ENCODE results near the gene PIGC. TPM values are rescaled to one million over a fixed set of nuclear protein-coding genes. Genes with fewer than 3 reads are reported as not detected.

The PIGC gene
- total RNA-seq, 1 experiment from 2014 or later = 16.2 TPM

GRCh38 chr1:172455451-172455850 is 11.6 kb upstream of the PIGC start:
- Mint-ChIP-seq H3K4me1 (peaks cover under 1% of the 10 kb centered on the region; the same call in 1 of the 2 replicates), H3K9me3 (no peaks in the 10 kb centered on the region), H3K27me3 (ENCODE audit: low read depth) (no peaks in the 10 kb centered on the region; the same call in 1 of the 2 replicates), H3K4me3 (no peak overlapping the region), H3K27ac (no peak overlapping the region), H3K36me3 (no peaks in the 10 kb centered on the region)
- POLR2A ChIA-PET = no interaction called here
- CTCF ChIA-PET = no interaction called here
- DNase-seq (ENCODE audit: low spot score) = no peak
- no peak for ATAC-seq
- TF ChIP-seq OVOL2 (CRISPR knock-in tag; IDR thresholded peaks at IDR 0.05; ENCODE audit: borderline replicate concordance) (no peak), SMAD4 (CRISPR knock-in tag; IDR thresholded peaks at IDR 0.05) (no peak), NR3C1 (CRISPR knock-in tag; conservative IDR thresholded peaks at IDR 0.05; ENCODE audit: low read depth) (no peak), NFE2L1 (CRISPR knock-in tag; IDR thresholded peaks at IDR 0.05) (no peak), MXD4 (CRISPR knock-in tag; IDR thresholded peaks at IDR 0.05; ENCODE audit: borderline replicate concordance) (no peak), ZNF423 (CRISPR knock-in tag; IDR thresholded peaks at IDR 0.05) (no peak), ERG (CRISPR knock-in tag; IDR thresholded peaks at IDR 0.05) (no peak), E2F5 (CRISPR knock-in tag; IDR thresholded peaks at IDR 0.05) (no peak), ETV6 (CRISPR knock-in tag; IDR thresholded peaks at IDR 0.05) (no peak), JUN (CRISPR knock-in tag; IDR thresholded peaks at IDR 0.05) (no peak), ATF1 (CRISPR knock-in tag; IDR thresholded peaks at IDR 0.05) (no peak), ZNF671 (CRISPR knock-in tag; IDR thresholded peaks at IDR 0.05) (no peak), ZBTB21 (CRISPR knock-in tag; IDR thresholded peaks at IDR 0.05; ENCODE audit: borderline replicate concordance) (no peak), ZNF138 (CRISPR knock-in tag; conservative IDR thresholded peaks at IDR 0.05) (no peak), MLX (CRISPR knock-in tag; IDR thresholded peaks at IDR 0.05) (no peak), ELF4 (CRISPR knock-in tag; IDR thresholded peaks at IDR 0.05; ENCODE audit: low read depth) (no peak), SP1 (CRISPR knock-in tag; conservative IDR thresholded peaks at IDR 0.05) (no peak), CREB1 (CRISPR knock-in tag; IDR thresholded peaks at IDR 0.05) (no peak), GTF2I (CRISPR knock-in tag; conservative IDR thresholded peaks at IDR 0.05) (no peak)

- CTCF ChIA-PET = interaction anchor here (1.0 kb wide), 1 partner anchor 10 kb away, joined by 5 read pairs; the partner anchor contains the start of gene PIGC
- peaks cover 5% of the 10 kb centered on the region; the same call in 1 of the 2 replicates for H3K4me1 Mint-ChIP-seq
- no peaks in the 10 kb centered on the region; the same call in 1 of the 2 replicates for H3K27me3 Mint-ChIP-seq (ENCODE audit: low read depth)
- DNase-seq (ENCODE audit: low spot score) = no peak
- no peak for TF ChIP-seq EMX1 (CRISPR knock-in tag; IDR thresholded peaks at IDR 0.05)
- no peak for TF ChIP-seq CREB1 (CRISPR knock-in tag; IDR thresholded peaks at IDR 0.05)
- TF ChIP-seq ZMAT4 (CRISPR knock-in tag; IDR thresholded peaks at IDR 0.05) = no peak
- TF ChIP-seq JUN (CRISPR knock-in tag; IDR thresholded peaks at IDR 0.05) = no peak
- no peak for TF ChIP-seq PRDM15 (CRISPR knock-in tag; IDR thresholded peaks at IDR 0.05)
- no peak for TF ChIP-seq STAT6 (CRISPR knock-in tag; conservative IDR thresholded peaks at IDR 0.05; ENCODE audit: low read depth)
- no peak for TF ChIP-seq RORB (CRISPR knock-in tag; IDR thresholded peaks at IDR 0.05)
- TF ChIP-seq TP53 (CRISPR knock-in tag; IDR thresholded peaks at IDR 0.05) = no peak
- no peak for TF ChIP-seq FOXP1 (CRISPR knock-in tag; IDR thresholded peaks at IDR 0.05; ENCODE audit: borderline replicate concordance)
- TF ChIP-seq MXD4 (CRISPR knock-in tag; IDR thresholded peaks at IDR 0.05; ENCODE audit: borderline replicate concordance) = no peak
- H3K4me3 Mint-ChIP-seq = no peak overlapping the region
- ATAC-seq = no peak
- POLR2A ChIA-PET = no interaction called here
- H3K36me3 Mint-ChIP-seq = no peaks in the 10 kb centered on the region
- no peak overlapping the region for H3K27ac Mint-ChIP-seq
- no peaks in the 10 kb centered on the region for H3K9me3 Mint-ChIP-seq
Observed at GRCh38 chr1:172453607-172454006, 9.7 kb upstream of the PIGC start.
